ENCODE data around the gene METTL2B.
"Not testable (repeated sequence)": the region's sequence is repeated elsewhere in the genome, so short reads cannot be mapped to it uniquely, and the experiment has no call there.

Gene METTL2B

GRCh38 chr7:128523932-128524524 is 47.5 kb downstream of the METTL2B start:
- not testable (repeated sequence) for DNase-seq (ENCODE audit: low read depth in 2 of 2)

- not testable (repeated sequence) for DNase-seq (ENCODE audit: low read depth in 2 of 2)
These were observed 49.0 kb downstream of the METTL2B start for GRCh38 chr7:128525584-128525983.

- DNase-seq (ENCODE audit: low read depth in 2 of 2) = not testable (repeated sequence)
These were observed 49.5 kb downstream of the METTL2B start for GRCh38 chr7:128526062-128526466.

- not testable (repeated sequence) for DNase-seq (ENCODE audit: low read depth in 2 of 2)
These were observed 52.6 kb downstream of the METTL2B start for GRCh38 chr7:128529191-128529590.

- DNase-seq (ENCODE audit: low read depth in 2 of 2) = peak; percentile 2 to 14
These were observed 53.7 kb downstream of the METTL2B start for GRCh38 chr7:128530121-128530854.

- DNase-seq (ENCODE audit: low read depth in 2 of 2) = peak in 1 of 2 experiments; percentile 10
These were observed 54.2 kb downstream of the METTL2B start for GRCh38 chr7:128530855-128531104.

GRCh38 chr7:128531105-128531954 is 54.8 kb downstream of the METTL2B start:
- peak; percentile 57 to 75 for DNase-seq (ENCODE audit: low read depth in 2 of 2)

GRCh38 chr7:128531955-128532478 is 55.5 kb downstream of the METTL2B start:
- peak; percentile 5 to 35 for DNase-seq (ENCODE audit: low read depth in 2 of 2)

- not testable (repeated sequence) for DNase-seq (ENCODE audit: low read depth in 2 of 2)
These were observed 56.4 kb downstream of the METTL2B start for GRCh38 chr7:128532956-128533355.

- not testable (repeated sequence) for DNase-seq (ENCODE audit: low read depth in 2 of 2)
These were observed 60.9 kb downstream of the METTL2B start for GRCh38 chr7:128537410-128537809.

GRCh38 chr7:128542530-128542929 is 66.0 kb downstream of the METTL2B start:
- not testable (repeated sequence) for DNase-seq (ENCODE audit: low read depth in 2 of 2)

GRCh38 chr7:128543300-128543699 is 66.8 kb downstream of the METTL2B start:
- not testable (repeated sequence) for DNase-seq (ENCODE audit: low read depth in 2 of 2)

- DNase-seq (ENCODE audit: low read depth in 2 of 2) = not testable (repeated sequence)
These were observed 69.8 kb downstream of the METTL2B start for GRCh38 chr7:128546319-128546851.

- no peak for DNase-seq (ENCODE audit: low read depth in 2 of 2)
These were observed 74.4 kb downstream of the METTL2B start for GRCh38 chr7:128550920-128551319.

GRCh38 chr7:128554394-128554793 is 77.8 kb downstream of the METTL2B start:
- DNase-seq (ENCODE audit: low read depth in 2 of 2) = not testable (repeated sequence)

Measured in stimulated activated CD4-positive, alpha-beta T cell treated with anti-CD3 and anti-CD28 coated beads, Interleukin-12 subunit alpha, Interleukin-12 subunit beta, amount 100 ng/mL, for 24 hours (primary cell).